GM18507 (cell line): ENCODE data around the gene IQCB1.
"Not testable (repeated sequence)": the region's sequence is repeated elsewhere in the genome, so short reads cannot be mapped to it uniquely, and the experiment has no call there.

ENCODE experiments used
- DNase-seq: peaks from one replicate; pipeline ENCODE4 v3.0.0; 2011; ENCODE audit warnings: low read depth; ENCODE audit not compliant: insufficient read length; ENCODE audit errors: extremely low spot score
- FAIRE-seq: peaks from 2 replicates; lab custom pipeline; 2011; peaks lifted over from hg19 to GRCh38; lab: Jason Lieb, UNC

IQCB1 gene

GRCh38 chr3:121752261-121752660 lies 82.6 kb downstream of the IQCB1 start:
- FAIRE-seq (no peak), DNase-seq (no peak)

- no peak for DNase-seq
- FAIRE-seq = no peak
Measured at GRCh38 chr3:121750087-121750415, 84.8 kb downstream of the IQCB1 start.

- DNase-seq (peak; percentile 93), FAIRE-seq (peak; percentile 100)
Measured at GRCh38 chr3:121749276-121750086, 85.4 kb downstream of the IQCB1 start, which contains the start of gene GOLGB1. Gene GOLGB1 (minus strand): TSS chr3:121749741. CDS start chr3:121730971, 18,770 bp downstream.

GRCh38 chr3:121748680-121749275 lies 86.1 kb downstream of the IQCB1 start:
- no peak for FAIRE-seq
- no peak for DNase-seq

GRCh38 chr3:121747976-121748375 lies 86.9 kb downstream of the IQCB1 start:
- no peak for FAIRE-seq
- no peak for DNase-seq

- DNase-seq, FAIRE-seq: not testable (repeated sequence)
Measured at GRCh38 chr3:121743106-121743505, 91.8 kb downstream of the IQCB1 start.

DNA sequence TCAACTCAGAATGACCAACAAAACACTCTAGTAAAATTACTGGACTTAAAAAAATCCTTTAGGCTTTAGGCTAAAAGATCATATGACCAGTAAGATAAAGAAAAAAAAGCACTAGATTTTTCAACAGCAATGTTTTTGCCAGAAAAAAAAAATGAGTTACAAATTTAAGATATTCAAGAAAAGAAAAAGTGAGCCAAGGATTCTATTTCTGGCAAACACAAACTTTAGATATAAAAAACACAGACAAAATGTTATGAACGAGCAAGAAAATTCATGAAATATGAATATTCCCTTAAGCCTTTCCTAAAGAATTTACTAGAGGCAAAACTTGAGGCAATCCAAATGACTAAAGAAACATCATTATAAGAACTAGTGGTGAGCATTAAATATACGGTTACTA lies 94.0 kb downstream of the IQCB1 start:
- DNase-seq (no peak), FAIRE-seq (no peak)

- FAIRE-seq (no peak), DNase-seq (no peak)
Measured at GRCh38 chr3:121739902-121740301, 95.0 kb downstream of the IQCB1 start.

DNA sequence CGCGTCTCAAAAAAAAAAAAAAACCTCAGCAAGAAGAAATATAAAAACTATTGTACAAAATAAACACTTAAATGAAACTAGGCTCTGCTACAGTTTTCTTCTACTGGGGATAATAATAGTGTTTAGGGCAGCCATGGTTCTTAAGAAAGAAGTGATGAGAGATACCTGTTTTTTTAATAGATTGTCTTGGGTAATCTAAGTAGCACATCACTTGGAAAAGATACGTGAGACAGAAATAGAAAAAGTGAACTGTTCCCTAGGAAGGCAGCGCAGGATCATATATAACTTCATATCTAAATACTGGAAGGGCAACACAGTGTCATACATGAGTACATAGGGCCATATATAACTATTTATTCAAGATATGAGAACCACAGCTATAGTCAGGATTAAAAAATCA lies 97.2 kb downstream of the IQCB1 start:
- no peak for FAIRE-seq
- DNase-seq = no peak

- FAIRE-seq (no peak), DNase-seq (no peak)
Measured at GRCh38 chr3:121736112-121736511, 98.7 kb downstream of the IQCB1 start.

GRCh38 chr3:121735047-121735696 lies 99.7 kb downstream of the IQCB1 start:
- peak; percentile 86 for FAIRE-seq
- DNase-seq = peak; percentile 15

DNA sequence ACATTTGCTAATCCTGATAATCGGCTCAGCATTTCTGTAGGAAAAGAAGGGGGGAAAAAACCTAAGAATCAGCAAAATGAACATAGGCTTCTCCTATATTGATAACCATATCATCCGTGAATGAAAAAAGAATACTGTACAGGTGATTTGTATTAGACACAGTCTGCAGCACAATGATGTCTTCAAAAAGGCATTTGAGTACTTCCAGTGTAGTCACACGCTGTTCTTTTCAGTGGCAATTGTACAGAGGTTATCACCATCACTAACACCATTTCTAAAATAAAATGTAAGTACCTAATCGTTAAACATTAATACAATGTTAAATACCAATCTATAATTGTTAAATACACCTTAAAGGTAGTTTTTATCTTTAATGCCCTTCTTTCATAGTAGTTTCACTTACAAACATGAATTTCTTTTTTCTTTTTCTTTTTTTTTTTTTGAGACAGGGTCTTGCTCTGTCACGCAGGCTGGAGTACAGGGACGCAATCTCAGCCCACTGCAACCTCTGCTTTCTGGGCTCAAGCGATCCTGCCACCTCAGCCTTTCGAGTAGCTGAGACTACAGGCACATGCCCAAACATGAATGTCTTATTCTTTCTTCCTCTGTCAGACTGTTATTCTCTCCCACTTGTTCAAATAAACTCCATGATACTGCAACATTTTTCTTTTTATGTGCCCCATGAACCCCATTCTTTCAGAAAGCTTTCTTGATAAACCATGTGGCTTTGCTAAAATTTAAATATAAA lies 103.7 kb downstream of the IQCB1 start:
- peak; percentile 24 for FAIRE-seq
- no peak for DNase-seq

- FAIRE-seq = peak; percentile 86
- DNase-seq = peak; percentile 11
Measured at GRCh38 chr3:121724130-121724529, 110.7 kb downstream of the IQCB1 start.

- DNase-seq = no peak
- FAIRE-seq = no peak
Measured at GRCh38 chr3:121723485-121723884, 111.4 kb downstream of the IQCB1 start.

- no peak for DNase-seq
- peak; percentile 38 for FAIRE-seq
Measured at GRCh38 chr3:121722411-121722810, 112.4 kb downstream of the IQCB1 start.

DNA sequence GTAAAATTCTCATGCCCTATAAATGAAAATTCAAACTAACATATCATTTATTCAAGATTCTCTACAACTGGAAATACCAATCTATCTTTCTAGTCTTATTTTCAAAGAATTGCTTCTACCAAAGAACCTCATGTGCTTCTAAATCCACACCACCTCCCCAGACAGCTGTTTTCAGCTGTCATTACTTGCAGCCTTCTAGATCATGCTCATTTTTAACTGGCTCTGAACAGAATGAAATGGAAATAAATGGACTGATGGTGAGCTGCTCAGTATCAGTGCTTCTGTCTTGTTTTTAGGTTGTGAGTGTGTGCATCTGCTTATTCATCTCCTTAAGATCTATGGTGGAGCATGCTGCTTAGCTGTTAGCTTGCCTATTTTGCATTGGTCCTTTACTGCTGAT lies 114.7 kb downstream of the IQCB1 start:
- FAIRE-seq = no peak

More for the DNA sequence above, 114.7 kb downstream of the IQCB1 start:
- DNase-seq = no peak
